BJ (cell line): ENCODE measurements around the gene U2AF1L4. TPM values are rescaled to one million over a fixed set of nuclear protein-coding genes. Genes with fewer than 3 reads are reported as not detected.

Experiments used
- CTCF ChIA-PET: fragments of 350-600 bp; formaldehyde crosslinking; extraction: SDS; loops from one replicate; lab custom pipeline; 2021; ENCODE audit warnings: antibody characterized with exemption, inconsistent platforms; lab: Yijun Ruan, JAX
- POLR2A ChIA-PET: fragments of 300-600 bp; sonication (Branson Sonifier 250); formaldehyde crosslinking; extraction: SDS; loops from one replicate; lab custom pipeline; 2021; ENCODE audit warnings: antibody characterized with exemption; lab: Charles Lee
- DNase-seq: peaks from one replicate; pipeline ENCODE4 v3.0.0-alpha.2; 2011; ENCODE audit warnings: low read depth
- H3K27me3 ChIP-seq: 2 replicates; pipeline ENCODE4 v1.6.0; 2011; ENCODE audit warnings: low read length; ENCODE audit not compliant: control insufficient read depth, insufficient read depth
- H3K36me3 ChIP-seq: 2 replicates; pipeline ENCODE4 v1.5.1; 2011; ENCODE audit warnings: low read length; ENCODE audit not compliant: control insufficient read depth, insufficient read depth
- H3K4me3 ChIP-seq: 2 replicates; pipeline ENCODE4 v1.5.1; 2011; ENCODE audit warnings: low read depth, mild to moderate bottlenecking, control low read depth, low read length
- polyA plus RNA-seq: library from polyadenylated mRNA; depleted of rRNA; stranded (reverse); fragments of >200 nt; gene quantifications from 2 replicates; pipeline ENCODE4 v1.2.3, GENCODE V29; 2011
- TF ChIP-seq, protein P1 (sequence below): IDR thresholded peaks from 2 replicates; pipeline ENCODE4 v1.5.1; 2011; ENCODE audit warnings: low read depth, mild to moderate bottlenecking, control low read depth, inconsistent platforms, low read length, moderate library complexity; ENCODE audit not compliant: insufficient read depth

Gene U2AF1L4
- polyA plus RNA-seq, 1 experiment, result 20.3 TPM

DNA sequence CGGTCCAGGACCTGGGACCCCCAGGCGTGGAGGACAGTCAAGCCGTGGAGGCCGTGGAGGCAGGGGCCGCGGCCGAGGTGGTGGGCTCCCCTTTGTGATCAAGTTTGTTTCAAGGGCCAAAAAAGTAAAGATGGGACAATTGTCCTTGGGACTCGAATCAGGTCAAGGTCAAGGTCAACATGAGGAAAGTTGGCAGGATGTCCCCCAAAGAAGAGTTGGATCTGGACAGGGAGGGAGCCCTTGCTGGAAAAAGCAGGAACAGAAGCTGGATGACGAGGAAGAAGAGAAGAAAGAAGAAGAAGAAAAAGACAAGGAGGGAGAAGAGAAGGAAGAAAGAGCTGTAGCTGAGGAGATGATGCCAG, 25.1 kb downstream of the U2AF1L4 start:
- ChIA-PET POLR2A (interaction anchor here (0.6 kb wide), 1 partner anchor 192 kb away, joined by 3 read pairs; no protein-coding TSS in a partner anchor), CTCF (no interaction called here)
- H3K27me3 ChIP-seq, result no peaks in the 10 kb centered on the region
- TF ChIP-seq, protein P1, sequence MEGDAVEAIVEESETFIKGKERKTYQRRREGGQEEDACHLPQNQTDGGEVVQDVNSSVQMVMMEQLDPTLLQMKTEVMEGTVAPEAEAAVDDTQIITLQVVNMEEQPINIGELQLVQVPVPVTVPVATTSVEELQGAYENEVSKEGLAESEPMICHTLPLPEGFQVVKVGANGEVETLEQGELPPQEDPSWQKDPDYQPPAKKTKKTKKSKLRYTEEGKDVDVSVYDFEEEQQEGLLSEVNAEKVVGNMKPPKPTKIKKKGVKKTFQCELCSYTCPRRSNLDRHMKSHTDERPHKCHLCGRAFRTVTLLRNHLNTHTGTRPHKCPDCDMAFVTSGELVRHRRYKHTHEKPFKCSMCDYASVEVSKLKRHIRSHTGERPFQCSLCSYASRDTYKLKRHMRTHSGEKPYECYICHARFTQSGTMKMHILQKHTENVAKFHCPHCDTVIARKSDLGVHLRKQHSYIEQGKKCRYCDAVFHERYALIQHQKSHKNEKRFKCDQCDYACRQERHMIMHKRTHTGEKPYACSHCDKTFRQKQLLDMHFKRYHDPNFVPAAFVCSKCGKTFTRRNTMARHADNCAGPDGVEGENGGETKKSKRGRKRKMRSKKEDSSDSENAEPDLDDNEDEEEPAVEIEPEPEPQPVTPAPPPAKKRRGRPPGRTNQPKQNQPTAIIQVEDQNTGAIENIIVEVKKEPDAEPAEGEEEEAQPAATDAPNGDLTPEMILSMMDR, result no peak
- H3K36me3 ChIP-seq, result peaks cover 29% of the 10 kb centered on the region
- no peak for DNase-seq
- no peak overlapping the region for H3K4me3 ChIP-seq

DNA sequence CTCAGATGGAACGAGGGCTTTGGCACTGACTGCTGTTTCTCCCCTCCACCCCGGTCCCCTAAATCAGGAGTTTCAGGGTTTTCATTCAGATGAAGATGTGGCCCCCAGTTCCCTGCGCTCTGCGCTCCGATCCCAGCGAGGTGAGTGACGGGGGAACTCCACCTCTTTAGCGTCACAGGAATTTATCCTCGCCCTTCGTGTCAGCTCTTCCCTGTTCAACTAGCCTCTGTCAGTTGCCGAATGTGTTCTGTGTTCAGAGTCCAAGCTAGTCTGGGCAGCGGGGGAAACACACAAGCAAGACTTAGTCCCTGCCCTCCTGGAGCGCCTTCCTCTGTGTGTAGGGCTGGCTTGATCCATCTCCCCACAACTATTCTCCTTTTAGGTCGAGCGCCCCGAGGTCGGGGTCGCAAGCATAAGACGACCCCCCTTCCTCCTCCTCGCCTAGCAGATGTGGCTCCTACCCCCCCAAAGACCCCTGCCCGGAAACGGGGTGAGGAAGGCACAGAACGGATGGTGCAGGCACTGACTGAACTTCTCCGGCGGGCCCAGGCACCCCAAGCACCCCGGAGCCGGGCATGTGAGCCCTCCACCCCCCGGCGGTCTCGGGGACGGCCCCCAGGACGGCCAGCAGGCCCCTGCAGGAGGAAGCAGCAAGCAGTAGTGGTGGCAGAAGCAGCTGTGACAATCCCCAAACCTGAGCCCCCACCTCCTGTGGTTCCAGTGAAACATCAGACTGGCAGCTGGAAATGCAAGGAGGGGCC, 25.6 kb downstream of the U2AF1L4 start:
- ChIA-PET CTCF (no interaction called here), POLR2A (interaction anchor here (0.6 to 1.0 kb wide), 2 partner anchors 21 to 193 kb away, joined by 3 read pairs; no protein-coding TSS in a partner anchor)
- no peak for DNase-seq
- Histone ChIP-seq H3K36me3 (peaks cover 24% of the 10 kb centered on the region), H3K4me3 (peak overlapping the region; percentile 83; the same call in 1 of the 2 replicates), H3K27me3 (no peaks in the 10 kb centered on the region)
- TF ChIP-seq, protein P1, result no peak

DNA sequence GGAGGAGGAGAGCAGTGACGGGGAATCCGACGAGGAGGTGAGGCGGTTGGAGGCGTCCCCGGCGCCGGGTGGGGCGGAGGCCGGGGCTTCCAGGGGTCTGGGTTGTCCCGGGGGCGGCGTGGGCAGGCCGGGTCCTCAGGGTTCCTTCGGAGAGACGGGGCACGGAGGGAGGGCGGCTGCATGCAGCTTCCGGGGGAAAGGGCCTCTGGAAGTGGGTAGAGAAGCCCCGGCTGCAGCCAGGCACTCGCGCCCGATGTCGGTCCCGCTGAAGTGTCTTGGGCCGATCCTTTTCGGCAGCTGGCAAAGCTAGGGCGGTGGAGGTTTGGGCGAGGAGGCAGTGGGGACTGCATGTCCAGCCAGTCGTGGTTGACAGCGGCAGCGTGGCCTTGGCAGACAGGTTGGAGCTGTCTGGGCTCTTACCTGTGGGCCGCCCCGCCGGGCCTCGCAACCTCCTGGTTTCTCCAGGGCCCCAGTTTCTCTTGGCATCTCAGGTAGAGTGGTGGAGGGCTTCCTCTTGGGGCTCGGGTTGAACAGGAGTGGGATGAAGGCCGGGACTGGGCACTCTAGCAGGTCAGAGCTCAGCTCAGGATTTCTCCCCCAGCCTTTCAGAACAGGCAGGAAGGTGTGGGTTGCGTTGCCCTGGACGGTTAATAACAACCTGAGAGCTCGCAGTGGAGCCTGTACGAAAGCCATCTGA, 26.7 kb downstream of the U2AF1L4 start:
- DNase-seq, result no peak
- H3K27me3 ChIP-seq, result no peaks in the 10 kb centered on the region
- peaks cover 17% of the 10 kb centered on the region for H3K36me3 ChIP-seq
- CTCF ChIA-PET, result interaction anchor here (0.9 kb wide), 1 partner anchor 26 kb away, joined by 4 read pairs; the partner anchor contains the start of gene U2AF1L4
- POLR2A ChIA-PET, result interaction anchor here (1.0 kb wide), 1 partner anchor 22 kb away, joined by 3 read pairs; no protein-coding TSS in a partner anchor
- TF ChIP-seq, protein P1, result no peak
- H3K4me3 ChIP-seq, result peak overlapping the region; percentile 83

DNA sequence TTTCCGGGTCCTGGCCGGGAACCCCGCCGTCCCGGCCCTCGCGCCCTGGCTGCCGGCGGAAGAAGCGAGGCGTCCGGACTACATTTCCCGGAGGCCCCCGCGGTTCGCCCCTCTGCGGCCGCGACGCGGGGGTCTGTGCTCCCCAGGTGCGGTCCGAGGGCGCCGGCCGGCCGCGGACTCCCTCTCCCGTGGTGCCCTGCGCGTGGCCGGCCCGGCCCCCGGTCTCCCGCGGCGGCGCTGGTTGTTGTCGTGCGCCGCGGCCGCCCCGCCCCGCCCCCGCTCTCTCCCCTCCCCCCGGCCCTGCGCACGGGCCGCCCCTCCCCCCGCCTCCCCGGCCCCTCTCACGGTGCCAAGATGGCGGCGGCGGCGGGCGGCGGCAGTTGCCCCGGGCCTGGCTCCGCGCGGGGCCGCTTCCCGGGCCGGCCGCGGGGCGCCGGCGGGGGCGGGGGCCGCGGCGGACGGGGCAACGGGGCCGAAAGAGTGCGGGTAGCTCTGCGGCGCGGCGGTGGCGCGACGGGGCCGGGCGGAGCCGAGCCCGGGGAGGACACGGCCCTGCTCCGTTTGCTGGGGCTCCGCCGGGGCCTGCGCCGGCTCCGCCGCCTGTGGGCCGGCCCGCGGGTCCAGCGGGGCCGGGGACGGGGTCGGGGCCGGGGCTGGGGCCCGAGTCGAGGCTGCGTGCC, 27.4 kb downstream of the U2AF1L4 start, which contains the start of gene KMT2B:
Gene KMT2B, plus strand, starts transcription at position 339 of the 680 bp plus-strand sequence. Its CDS starts 16 bp downstream, at position 355.
- POLR2A ChIA-PET, result no interaction called here
- Histone ChIP-seq H3K4me3 (peak within 1 kb of the TSS; percentile 83), H3K36me3 (peaks cover 11% of the 10 kb centered on the region), H3K27me3 (no peaks in the 10 kb centered on the region)
- DNase-seq, result peak; percentile 66
- CTCF ChIA-PET, result interaction anchor here (0.9 kb wide), 1 partner anchor 27 kb away, joined by 4 read pairs; the partner anchor contains the start of gene U2AF1L4
- TF ChIP-seq, protein P1, result no peak
